HepG2 (cell line): ENCODE data around the gene CORO7.

Source experiments
- CBX2 ChIP-seq, 2 experiments: fragments of 200-600 bp in 1 of 2; sonication (generic); formaldehyde crosslinking in 1 of 2; IDR thresholded peaks; 2 replicates each; pipeline versions ENCODE4 v1.7.0 to v1.8.1; 2018 to 2022; ENCODE audit warnings: low read depth in 2 of 2, low read length in 1 of 2, mild to moderate bottlenecking in 1 of 2, missing genetic modification reagents in 1 of 2
- ETV5 ChIP-seq: IDR thresholded peaks from 2 replicates; pipeline ENCODE4 v1.6.1; 2018; ENCODE audit warnings: missing biosample characterization, missing genetic modification reagents, inconsistent platforms, borderline replicate concordance
- FOSL1 ChIP-seq: sonication (generic); formaldehyde crosslinking; IDR thresholded peaks from 2 replicates; pipeline ENCODE4 v1.9.0; 2021; ENCODE audit warnings: missing genetic modification reagents, borderline replicate concordance
- IKZF4 ChIP-seq: sonication (generic); formaldehyde crosslinking; IDR thresholded peaks from 2 replicates; pipeline ENCODE4 v1.5.1; 2020; ENCODE audit warnings: borderline replicate concordance, mild to moderate bottlenecking, low read depth, missing genetic modification reagents; ENCODE audit errors: not compliant biosample characterization
- MED1 ChIP-seq: sonication (generic); formaldehyde crosslinking; IDR thresholded peaks from 2 replicates; pipeline ENCODE4 v1.4.0; 2020; ENCODE audit warnings: missing genetic modification reagents
- MYC ChIP-seq: sonication (generic); formaldehyde crosslinking; IDR thresholded peaks from 2 replicates; pipeline ENCODE4 v1.9.0; 2021; ENCODE audit warnings: missing genetic modification reagents, borderline replicate concordance
- NCOR1 ChIP-seq: fragments of 200-600 bp; sonication (generic); IDR thresholded peaks from 2 replicates; pipeline ENCODE4 v1.7.0; 2017; ENCODE audit warnings: antibody characterized with exemption, low read length, borderline replicate concordance
- POLR2A ChIP-seq, 2 experiments: IDR thresholded peaks; 2 replicates each; pipeline ENCODE4 v1.6.1; 2011; ENCODE audit warnings: low read depth in 2 of 2, low read length in 2 of 2, mild to moderate bottlenecking in 1 of 2, moderate library complexity in 1 of 2; ENCODE audit not compliant: insufficient read depth in 1 of 2
- SP4 ChIP-seq: sonication (generic); formaldehyde crosslinking; IDR thresholded peaks from 2 replicates; pipeline ENCODE4 v1.8.1; 2023; ENCODE audit warnings: mild to moderate bottlenecking, missing genetic modification reagents
- ZNF614 ChIP-seq: IDR thresholded peaks from 2 replicates; pipeline ENCODE4 v1.6.1; 2018; ENCODE audit warnings: missing biosample characterization, missing genetic modification reagents, inconsistent platforms, borderline replicate concordance
- ZNF652 ChIP-seq: IDR thresholded peaks from 2 replicates; pipeline ENCODE4 v1.6.1; 2016; ENCODE audit warnings: low read depth, borderline replicate concordance
- TF ChIP-seq, protein P1 (sequence below): sonication (generic); formaldehyde crosslinking; IDR thresholded peaks from 2 replicates; pipeline ENCODE4 v1.4.0; 2020; ENCODE audit warnings: missing genetic modification reagents
- TF ChIP-seq, protein P2 (sequence below): sonication (generic); formaldehyde crosslinking; IDR thresholded peaks from 2 replicates; pipeline ENCODE4 v1.5.0; 2020; ENCODE audit warnings: mild to moderate bottlenecking, missing genetic modification reagents, moderate library complexity

DNA sequence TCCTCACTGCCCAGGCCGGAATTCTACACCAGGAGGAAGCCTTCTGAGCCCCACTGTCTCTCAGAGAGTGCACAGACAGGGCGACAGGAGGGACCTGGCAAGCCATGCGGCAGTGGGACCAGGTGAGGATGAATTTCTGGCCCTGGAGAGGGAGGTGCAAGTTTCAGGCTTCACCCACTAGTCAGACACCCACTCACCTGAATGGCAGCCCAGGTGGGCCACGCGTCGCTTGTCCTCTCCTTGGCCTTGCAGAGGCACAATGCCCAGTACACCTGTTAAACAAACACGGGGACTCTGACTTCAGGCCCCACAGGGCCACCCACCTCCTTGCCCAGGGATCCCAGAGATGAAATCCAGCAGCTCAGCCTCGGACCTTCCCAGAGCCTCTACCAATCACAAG is 4.2 kb downstream of the CORO7 start:
- TF ChIP-seq ZNF614 (no peak), FOSL1 (CRISPR knock-in tag) (no peak), NCOR1 (no peak), SP4 (no peak), POLR2A (IDR thresholded peaks at IDR 0.05; ENCODE audit: insufficient read depth in 1 of 2, low read depth in 2 of 2, low read length in 2 of 2) (no peak), IKZF4 (no peak), ZNF652 (CRISPR knock-in tag) (no peak), MYC (CRISPR knock-in tag) (no peak), ETV5 (CRISPR knock-in tag) (no peak), CBX2 (IDR thresholded peaks at IDR 0.05; ENCODE audit: low read depth, low read length) (no peak), CBX2 (CRISPR knock-in tag; IDR thresholded peaks at IDR 0.05; ENCODE audit: low read depth) (no peak), MED1 (CRISPR knock-in tag) (no peak)
- TF ChIP-seq, protein P1, sequence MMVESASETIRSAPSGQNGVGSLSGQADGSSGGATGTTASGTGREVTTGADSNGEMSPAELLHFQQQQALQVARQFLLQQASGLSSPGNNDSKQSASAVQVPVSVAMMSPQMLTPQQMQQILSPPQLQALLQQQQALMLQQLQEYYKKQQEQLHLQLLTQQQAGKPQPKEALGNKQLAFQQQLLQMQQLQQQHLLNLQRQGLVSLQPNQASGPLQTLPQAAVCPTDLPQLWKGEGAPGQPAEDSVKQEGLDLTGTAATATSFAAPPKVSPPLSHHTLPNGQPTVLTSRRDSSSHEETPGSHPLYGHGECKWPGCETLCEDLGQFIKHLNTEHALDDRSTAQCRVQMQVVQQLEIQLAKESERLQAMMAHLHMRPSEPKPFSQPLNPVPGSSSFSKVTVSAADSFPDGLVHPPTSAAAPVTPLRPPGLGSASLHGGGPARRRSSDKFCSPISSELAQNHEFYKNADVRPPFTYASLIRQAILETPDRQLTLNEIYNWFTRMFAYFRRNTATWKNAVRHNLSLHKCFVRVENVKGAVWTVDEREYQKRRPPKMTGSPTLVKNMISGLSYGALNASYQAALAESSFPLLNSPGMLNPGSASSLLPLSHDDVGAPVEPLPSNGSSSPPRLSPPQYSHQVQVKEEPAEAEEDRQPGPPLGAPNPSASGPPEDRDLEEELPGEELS (CRISPR knock-in tag) = no peak
- TF ChIP-seq, protein P2, sequence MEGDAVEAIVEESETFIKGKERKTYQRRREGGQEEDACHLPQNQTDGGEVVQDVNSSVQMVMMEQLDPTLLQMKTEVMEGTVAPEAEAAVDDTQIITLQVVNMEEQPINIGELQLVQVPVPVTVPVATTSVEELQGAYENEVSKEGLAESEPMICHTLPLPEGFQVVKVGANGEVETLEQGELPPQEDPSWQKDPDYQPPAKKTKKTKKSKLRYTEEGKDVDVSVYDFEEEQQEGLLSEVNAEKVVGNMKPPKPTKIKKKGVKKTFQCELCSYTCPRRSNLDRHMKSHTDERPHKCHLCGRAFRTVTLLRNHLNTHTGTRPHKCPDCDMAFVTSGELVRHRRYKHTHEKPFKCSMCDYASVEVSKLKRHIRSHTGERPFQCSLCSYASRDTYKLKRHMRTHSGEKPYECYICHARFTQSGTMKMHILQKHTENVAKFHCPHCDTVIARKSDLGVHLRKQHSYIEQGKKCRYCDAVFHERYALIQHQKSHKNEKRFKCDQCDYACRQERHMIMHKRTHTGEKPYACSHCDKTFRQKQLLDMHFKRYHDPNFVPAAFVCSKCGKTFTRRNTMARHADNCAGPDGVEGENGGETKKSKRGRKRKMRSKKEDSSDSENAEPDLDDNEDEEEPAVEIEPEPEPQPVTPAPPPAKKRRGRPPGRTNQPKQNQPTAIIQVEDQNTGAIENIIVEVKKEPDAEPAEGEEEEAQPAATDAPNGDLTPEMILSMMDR = no peak
